D341Med (cell line): ENCODE measurements around the gene MEGF10.
A peak's percentile ranks its signal among the peaks of the same experiment; 100 is the strongest.
"Not testable (repeated sequence)": the region's sequence is repeated elsewhere in the genome, so short reads cannot be mapped to it uniquely, and the experiment has no call there.

Source experiments
- DNase-seq: peaks from one replicate; pipeline ENCODE4 v3.0.0; 2012; ENCODE audit warnings: low spot score

MEGF10 gene

GRCh38 chr5:127290019-127290945 lies at the start of gene MEGF10:
MEGF10 (plus strand) TSS chr5:127290796; CDS start chr5:127331309, 40,513 bp downstream.
- DNase-seq, result peak; percentile 81

- no peak for DNase-seq
These were observed 47.6 kb upstream of the MEGF10 start for GRCh38 chr5:127243011-127243410.

GRCh38 chr5:127254729-127255284 lies 35.8 kb upstream of the MEGF10 start:
- no peak for DNase-seq

DNA sequence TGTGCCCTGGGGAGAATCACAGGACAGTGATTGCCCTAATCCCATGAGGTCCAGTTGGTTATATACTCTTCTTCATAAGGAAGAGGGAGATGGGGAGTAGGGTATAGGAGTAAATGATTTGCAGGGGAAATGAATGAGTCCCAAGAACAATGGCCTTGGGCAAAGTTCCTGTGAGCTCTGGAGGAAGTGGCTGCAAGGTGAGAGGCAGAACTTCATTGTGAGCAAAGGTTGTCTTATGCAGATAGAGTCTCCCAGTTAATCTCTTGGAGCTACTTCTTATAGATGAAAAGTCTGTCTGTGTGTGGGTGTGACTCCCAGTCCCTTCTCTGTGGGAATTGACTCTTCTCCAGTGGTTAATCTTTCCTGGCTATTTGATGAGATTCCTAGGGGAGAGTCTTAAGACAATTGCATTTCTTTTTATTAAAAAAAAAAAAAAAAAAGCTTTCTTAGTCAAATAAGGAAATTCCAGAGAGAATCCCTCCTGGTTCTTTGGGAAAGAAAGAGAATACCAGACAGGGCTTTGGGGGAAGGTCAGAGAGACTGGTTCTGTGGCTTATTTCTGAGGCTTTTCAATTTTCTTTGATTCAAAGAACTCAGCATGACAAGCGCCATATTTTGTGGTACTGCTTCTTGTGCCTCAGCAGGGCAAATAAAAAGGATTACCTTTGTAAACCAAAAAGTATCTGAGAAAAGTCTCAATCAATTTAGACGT lies 33.6 kb upstream of the MEGF10 start:
- DNase-seq, result no peak

GRCh38 chr5:127260686-127261085 lies 29.9 kb upstream of the MEGF10 start:
- DNase-seq, result no peak

GRCh38 chr5:127265473-127265872 lies 25.1 kb upstream of the MEGF10 start:
- DNase-seq, result not testable (repeated sequence)

DNA sequence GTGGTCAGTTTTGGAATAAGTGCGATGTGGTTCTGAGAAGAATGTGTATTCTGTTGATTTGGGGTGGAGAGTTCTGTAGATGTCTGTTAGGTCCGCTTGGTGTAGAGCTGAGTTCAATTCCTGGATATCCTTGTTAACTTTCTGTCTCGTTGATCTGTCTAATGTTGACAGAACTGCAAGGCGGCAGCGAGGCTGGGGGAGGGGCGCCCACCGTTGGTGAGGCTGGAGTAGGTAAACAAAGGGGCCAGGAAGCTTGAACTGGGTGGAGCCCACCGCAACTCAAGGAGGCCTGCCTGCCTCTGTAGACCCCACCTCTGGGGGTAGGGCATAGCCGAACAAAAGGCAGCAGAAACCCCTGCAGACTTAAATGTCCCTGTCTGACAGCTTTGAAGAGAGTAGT lies 22.3 kb upstream of the MEGF10 start:
- not testable (repeated sequence) for DNase-seq

- DNase-seq, result not testable (repeated sequence)
These were observed 19.9 kb upstream of the MEGF10 start for GRCh38 chr5:127270713-127271112.

DNA sequence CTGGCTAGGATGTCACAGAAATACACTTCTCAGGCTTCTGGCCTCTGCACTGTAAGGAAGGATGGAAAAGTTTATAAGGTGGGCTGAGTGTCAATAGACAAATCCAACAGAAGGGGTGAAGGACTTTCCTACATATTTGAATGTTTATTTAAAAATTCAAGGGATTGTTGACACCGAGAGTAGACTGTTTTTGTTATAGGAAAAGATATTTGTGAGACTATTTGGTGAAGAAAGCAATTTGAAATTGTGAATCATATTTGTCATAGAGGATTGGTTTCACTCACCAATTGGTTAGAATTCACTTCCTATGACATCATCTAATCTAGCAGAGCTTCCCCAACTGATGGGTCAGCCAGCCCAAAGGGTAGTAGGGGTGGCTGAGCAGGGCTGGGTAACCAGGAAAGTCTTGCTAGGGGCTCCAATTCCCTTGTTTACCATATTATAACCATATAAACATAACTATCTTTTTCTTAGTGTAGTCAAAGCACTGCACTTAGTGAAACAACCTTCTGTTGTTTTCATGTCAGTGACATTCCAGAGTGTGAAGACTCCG lies 14.9 kb upstream of the MEGF10 start:
- no peak for DNase-seq

- DNase-seq, result no peak
These were observed 9.9 kb upstream of the MEGF10 start for GRCh38 chr5:127280491-127281220.

GRCh38 chr5:127281609-127282008 lies 9.0 kb upstream of the MEGF10 start:
- DNase-seq, result no peak

DNA sequence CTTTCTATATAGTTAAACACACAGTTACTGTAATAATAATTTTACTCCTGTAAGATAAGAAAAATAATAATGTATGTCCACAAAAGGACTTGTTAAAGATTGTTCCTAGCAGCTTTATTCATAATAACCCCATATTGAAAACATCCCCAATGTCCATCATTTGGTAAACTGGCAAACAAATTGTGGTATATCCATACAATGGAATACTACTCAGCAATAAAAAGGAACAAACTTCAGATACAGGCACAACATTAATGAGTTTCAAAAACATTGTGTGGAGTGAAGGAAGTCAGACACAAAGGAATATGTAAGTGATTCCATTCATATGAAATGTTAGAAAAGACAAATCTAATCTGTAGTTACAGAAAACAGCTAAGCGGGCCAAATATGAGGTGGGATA lies 1.9 kb upstream of the MEGF10 start:
- no peak for DNase-seq

DNA sequence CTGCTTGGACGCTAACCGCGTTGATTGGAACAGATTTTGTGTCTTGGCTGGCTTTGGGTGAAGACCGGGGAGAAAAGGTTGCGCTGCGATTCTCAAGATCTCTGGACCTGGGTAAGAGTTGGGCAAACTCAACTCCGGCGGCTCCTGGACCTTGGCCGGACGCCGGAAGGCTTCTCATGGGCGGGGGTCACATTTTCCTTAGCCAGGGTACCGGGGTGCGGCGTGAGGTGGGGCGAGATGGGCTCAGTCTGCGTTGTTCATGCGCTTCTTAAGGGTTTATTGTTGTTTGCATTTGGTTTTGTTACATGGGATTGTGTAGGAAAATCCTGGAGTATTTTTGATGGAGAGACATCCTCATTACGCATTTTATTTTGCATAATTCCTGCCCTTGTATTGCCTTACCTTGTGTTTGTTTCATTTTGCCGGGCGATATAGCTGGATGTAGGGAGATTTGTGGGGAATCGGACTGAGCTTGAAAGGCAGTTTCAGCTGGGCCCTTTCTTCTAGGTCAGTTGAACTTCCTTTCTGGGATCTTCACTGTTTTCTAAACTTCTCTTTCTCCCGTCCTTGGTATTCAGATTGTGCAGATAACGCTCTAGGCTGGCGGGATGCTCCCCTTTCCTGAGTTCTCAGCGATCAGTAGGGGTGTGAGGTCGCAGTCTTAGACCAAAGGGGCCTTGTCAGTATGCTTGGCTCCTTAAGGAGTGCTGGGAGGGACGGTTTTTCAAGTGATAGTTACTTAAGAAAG lies 524 bp downstream of the MEGF10 start:
- DNase-seq, result no peak

DNA sequence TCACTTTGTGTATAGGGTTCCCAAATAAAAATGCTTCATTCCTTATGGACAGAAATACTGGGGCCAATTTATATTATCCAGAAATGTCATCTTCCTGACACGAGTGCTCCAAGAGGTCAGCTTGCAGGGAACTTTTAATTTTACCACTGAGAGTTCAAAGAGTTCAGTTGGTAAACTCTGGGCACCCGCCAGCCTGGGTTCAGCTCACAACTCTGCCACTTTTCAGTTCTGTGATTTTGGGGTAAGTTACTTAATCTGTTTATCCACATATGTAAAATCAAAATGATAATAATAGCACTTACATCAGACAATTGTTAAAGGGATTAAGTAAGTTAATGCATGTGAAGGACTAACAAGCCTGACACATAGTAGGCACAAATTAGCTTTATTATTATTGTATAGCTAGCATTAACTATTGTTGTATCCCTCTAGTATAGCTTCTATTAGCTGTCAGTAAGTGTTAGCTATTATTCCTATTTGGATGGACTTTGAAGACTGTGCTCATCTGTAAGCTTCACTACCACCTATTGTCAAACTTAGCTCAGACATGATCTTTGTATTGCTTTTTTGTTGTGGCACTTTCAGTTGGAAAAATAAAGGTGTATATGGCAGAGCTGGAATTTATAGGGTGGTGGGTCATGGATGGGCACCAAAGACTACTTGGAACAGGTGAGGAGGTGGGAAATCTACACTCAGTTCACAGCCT lies 1.6 kb downstream of the MEGF10 start:
- DNase-seq, result no peak

DNA sequence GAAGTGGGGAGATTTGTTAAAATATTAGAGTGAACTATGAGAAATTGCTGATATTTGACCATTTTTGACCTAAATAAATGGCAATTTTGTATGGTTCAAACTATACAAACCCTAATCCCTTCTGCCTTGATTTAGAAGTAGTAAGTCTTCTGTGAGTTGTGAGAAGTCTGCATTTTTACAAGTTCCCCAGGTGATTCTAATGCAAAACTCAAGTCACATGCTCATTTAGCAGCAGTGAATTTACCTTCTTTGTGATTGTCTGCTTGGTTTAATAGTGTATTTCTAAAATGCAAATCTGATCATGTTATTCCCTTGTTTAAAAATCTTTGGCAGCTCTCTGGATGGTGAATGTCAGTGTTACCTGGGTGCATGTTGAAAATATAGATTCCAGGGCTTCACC lies 2.8 kb downstream of the MEGF10 start:
- no peak for DNase-seq

GRCh38 chr5:127294829-127295228 lies 4.2 kb downstream of the MEGF10 start:
- DNase-seq, result no peak

GRCh38 chr5:127295454-127295853 lies 4.9 kb downstream of the MEGF10 start:
- no peak for DNase-seq

DNA sequence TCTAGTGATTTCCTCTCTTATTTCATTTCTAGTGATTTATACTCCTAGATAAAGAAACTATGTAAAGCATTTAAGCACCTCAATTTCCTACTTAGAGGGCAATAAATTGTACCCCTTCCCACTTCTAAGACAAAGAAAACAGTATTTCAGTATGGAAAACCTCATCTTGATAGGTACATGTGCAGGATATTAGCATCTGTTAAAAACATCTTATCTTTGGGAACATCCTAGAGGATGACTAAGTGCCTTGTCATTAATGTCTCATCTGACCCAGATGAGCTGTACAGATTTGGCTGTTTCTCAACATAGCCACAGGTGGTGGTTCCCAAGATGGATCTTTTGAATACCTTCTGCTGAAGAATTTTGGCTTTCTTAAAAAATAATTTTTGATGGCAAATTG lies 5.7 kb downstream of the MEGF10 start:
- no peak for DNase-seq

DNA sequence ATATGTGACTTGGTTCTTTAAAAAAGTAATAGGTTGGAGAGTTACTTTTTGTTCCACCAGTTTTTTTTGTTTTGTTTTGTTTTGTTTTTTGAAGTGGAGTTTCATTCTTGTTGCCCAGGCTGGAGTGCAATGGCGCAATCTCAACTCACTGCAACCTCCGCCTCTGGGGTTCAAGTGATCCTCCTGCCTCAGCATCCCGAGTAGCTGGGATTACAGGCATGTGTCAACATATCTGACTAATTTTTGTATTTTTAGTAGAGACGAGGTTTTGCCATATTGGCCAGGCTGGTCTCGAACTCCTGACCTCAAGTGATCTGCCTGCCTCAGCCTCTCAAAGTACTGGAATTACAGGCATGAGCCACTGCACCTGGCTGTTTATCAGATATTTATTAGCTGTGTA lies 6.3 kb downstream of the MEGF10 start:
- not testable (repeated sequence) for DNase-seq

DNA sequence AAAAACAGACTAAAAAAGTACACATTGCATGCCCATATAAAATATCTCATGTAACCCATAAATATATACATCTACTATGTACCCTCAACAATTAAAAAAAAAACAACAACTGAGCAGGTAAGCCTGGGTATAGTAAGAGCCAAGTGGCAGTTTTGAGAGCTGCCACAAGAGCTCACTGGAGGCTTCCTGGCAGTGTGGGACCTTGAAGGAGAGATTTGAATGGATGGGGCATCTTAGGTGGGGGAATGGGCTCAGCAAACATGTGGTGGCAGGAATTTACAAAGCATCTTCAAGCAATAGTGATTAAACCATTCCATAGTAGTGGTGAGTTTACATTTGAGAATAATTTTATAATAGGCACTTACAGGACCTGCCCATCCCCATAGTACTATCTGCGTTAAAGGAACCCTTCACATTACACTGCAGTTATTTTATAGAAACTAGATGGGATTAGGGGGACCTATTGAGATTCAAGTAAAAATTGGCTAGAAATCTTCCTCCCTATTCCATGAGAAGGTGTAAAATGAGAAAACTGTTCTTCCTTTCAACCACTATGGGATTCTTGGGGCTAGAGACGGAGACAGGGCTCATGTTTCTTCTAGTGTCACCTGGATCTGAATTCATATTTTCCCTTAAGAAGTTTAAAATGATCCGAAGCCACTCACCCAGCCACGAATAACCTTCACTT lies 6.9 kb downstream of the MEGF10 start:
- DNase-seq, result no peak
